Body of pancreas (tissue), 4 donors: ENCODE data around the gene FABP2. TPM values are rescaled to one million over a fixed set of nuclear protein-coding genes. Genes with fewer than 3 reads are reported as not detected.
"Not testable (repeated sequence)": the region's sequence is repeated elsewhere in the genome, so short reads cannot be mapped to it uniquely, and the experiment has no call there.

ENCODE experiments used
- ATAC-seq: fragments of 150-250 bp; one replicate; pipeline ENCODE4 v1.9.1; 2016
- DNase-seq, 4 donors: peaks; one replicate each; pipeline ENCODE4 v3.0.0-alpha.2; 2019
- H3K27ac ChIP-seq, 4 donors: fragments of 200-600 bp; sonication (generic); 1 replicate in 3 of 4; 2 replicates in 1 of 4; pipeline versions ENCODE4 v1.5.1 to v1.6.1; 2016 to 2019; ENCODE audit warnings: mild to moderate bottlenecking in 1 of 4, mixed read lengths in 1 of 4, moderate library complexity in 1 of 4
- H3K27me3 ChIP-seq, 2 donors: fragments of 200-600 bp; sonication (generic); one replicate each; pipeline ENCODE4 v1.6.0; 2016; ENCODE audit warnings: mild to moderate bottlenecking in 1 of 2
- H3K36me3 ChIP-seq, 2 donors: fragments of 200-600 bp; sonication (generic); replicated peaks in 1 of 2; 2 replicates each; pipeline ENCODE4 v1.5.1; 2016; ENCODE audit warnings: low read depth in 2 of 2; ENCODE audit not compliant: insufficient read depth in 1 of 2
- H3K4me1 ChIP-seq: fragments of 200-600 bp; sonication (generic); one replicate; pipeline ENCODE4 v1.6.0; 2016
- H3K4me3 ChIP-seq, 2 donors: fragments of 200-600 bp; sonication (generic); 1 replicate in 1 of 2; 2 replicates in 1 of 2; pipeline ENCODE4 v1.5.1; 2016 to 2019
- H3K9me3 ChIP-seq, 3 donors: fragments of 200-600 bp; sonication (generic); 1 replicate in 2 of 3; 2 replicates in 1 of 3; pipeline ENCODE4 v1.5.1; 2016
- POLR2A ChIP-seq, 3 donors: fragments of 450-650 bp; IDR thresholded peaks; one replicate each; pipeline ENCODE4 v1.6.1; 2016; ENCODE audit warnings: antibody characterized with exemption in 3 of 3, mild to moderate bottlenecking in 2 of 3
- WGBS, 2 donors: methylation state at CpG; one replicate each; pipeline ENCODE4 v1.1.5; 2017; 5-methylcytosine and 5-hydroxymethylcytosine counted together
- intact Hi-C: fragments of 100-400 bp; cut with DNase I; formaldehyde crosslinking; loops from one replicate; pipeline ENCODE4 v1.15.1; 2023
- total RNA-seq, 2 donors: library from RNA; depleted of rRNA; stranded (reverse); fragments of >200 nt; gene quantifications; one replicate each; pipeline ENCODE4 v1.1.0, GENCODE V29; 2016
- TF ChIP-seq, protein P1 (sequence below), 7 experiments: fragments of 450-650 bp in 4 of 7; fragments of 200-600 bp in 3 of 7; sonication (generic) in 3 of 7; IDR thresholded peaks; one replicate each; pipeline ENCODE4 v1.5.1; 2016 to 2019; ENCODE audit warnings: antibody characterized with exemption in 7 of 7

FABP2 gene
- not detected for total RNA-seq

DNA sequence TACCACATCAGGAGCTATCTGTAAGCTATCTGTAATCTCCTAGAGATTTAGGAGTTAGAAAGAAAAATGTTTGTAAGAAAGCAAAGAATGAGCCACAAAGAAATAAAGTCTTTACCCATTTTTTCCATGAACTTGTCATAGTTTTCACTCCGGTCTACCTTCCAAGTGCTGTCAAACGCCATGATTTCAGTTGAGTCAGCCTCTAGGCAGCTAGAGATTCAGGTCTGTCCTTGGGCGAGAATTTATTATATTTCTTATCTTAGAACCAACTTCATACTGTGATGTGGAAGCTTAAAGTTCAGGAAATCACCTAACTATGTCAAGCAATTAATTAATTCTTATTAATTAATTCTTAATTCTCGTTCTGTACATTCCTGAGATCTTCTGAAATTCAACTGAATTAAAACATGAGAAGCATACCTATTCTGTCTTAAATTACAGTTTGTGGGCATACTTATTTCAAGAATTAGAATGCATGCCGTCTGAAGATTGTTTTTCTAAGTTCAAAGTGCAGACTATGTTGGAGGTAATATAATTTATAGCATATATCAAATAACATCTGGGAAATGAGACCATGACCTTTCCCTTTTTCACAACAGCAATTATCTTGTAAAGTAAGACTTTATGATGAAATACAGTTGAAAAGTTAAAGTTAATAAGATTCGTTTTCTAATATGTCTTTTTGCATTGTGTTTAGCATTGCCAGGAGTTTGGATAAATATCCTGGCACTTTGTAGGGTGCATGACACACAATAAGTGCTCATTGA lies at the start of gene FABP2:
FABP2 (minus strand) TSS at position 218 of the 767 bp plus-strand sequence; CDS start at position 182, 36 bp downstream.
- ATAC-seq, result no peak
- Histone ChIP-seq H3K36me3 (no peaks in the 10 kb centered on the region), H3K4me3 (no peak within 1 kb of the TSS), H3K27ac (no peak within 1 kb of the TSS), H3K9me3 (no peaks in the 10 kb centered on the region), H3K27me3 (no peaks in the 10 kb centered on the region), H3K4me1 (no peaks in the 10 kb centered on the region)
- TF ChIP-seq POLR2A (IDR thresholded peaks at IDR 0.05), result no peak
- TF ChIP-seq, protein P1, sequence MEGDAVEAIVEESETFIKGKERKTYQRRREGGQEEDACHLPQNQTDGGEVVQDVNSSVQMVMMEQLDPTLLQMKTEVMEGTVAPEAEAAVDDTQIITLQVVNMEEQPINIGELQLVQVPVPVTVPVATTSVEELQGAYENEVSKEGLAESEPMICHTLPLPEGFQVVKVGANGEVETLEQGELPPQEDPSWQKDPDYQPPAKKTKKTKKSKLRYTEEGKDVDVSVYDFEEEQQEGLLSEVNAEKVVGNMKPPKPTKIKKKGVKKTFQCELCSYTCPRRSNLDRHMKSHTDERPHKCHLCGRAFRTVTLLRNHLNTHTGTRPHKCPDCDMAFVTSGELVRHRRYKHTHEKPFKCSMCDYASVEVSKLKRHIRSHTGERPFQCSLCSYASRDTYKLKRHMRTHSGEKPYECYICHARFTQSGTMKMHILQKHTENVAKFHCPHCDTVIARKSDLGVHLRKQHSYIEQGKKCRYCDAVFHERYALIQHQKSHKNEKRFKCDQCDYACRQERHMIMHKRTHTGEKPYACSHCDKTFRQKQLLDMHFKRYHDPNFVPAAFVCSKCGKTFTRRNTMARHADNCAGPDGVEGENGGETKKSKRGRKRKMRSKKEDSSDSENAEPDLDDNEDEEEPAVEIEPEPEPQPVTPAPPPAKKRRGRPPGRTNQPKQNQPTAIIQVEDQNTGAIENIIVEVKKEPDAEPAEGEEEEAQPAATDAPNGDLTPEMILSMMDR (IDR thresholded peaks at IDR 0.05), result no peak
- intact Hi-C loops, result no loop called here
- WGBS, 2 donors, result 54 to 56% methylated on average over 6 of the region's 6 CpGs
- no peak for DNase-seq

DNA sequence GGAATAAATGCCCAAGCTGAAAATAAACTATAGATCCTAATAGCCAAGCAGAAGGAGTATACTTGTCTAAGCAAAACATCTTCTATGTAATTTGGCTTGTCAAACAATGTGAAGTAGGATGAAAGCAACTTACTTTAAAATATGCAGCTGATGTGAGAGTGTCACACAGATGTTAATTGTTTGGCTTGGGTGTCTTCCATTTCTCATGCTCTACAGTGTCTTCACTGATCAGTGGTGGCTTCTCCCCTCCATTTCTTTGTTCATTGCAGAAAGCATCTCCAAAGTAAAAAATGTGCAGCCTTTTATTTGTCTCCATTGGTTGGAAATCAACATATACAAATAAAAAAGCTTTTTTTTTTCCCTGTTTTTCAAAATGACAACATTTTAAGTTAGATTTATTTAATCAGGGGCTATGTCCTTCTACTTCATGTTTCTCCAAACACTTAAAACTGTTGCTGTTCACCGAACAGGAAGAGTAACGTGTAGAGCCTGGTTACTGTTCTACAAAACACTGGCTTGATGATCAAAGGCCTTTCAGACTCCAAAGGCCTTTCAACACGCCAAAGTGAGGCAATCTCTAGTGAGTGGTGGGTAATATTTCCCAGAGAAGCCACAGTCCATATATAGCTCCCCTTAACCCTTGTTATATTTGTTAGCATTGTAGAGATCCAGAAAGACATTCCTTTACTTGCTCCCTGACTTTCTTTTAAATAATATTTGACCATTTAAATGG lies 49.2 kb upstream of the FABP2 start:
- H3K27me3 ChIP-seq, intact Hi-C loops, ATAC-seq, H3K9me3 ChIP-seq, H3K4me3 ChIP-seq, DNase-seq, H3K36me3 ChIP-seq, H3K27ac ChIP-seq, H3K4me1 ChIP-seq: not testable (repeated sequence)
- 23 to 57% methylated on average over 3 of the region's 3 CpGs for WGBS, 2 donors

DNA sequence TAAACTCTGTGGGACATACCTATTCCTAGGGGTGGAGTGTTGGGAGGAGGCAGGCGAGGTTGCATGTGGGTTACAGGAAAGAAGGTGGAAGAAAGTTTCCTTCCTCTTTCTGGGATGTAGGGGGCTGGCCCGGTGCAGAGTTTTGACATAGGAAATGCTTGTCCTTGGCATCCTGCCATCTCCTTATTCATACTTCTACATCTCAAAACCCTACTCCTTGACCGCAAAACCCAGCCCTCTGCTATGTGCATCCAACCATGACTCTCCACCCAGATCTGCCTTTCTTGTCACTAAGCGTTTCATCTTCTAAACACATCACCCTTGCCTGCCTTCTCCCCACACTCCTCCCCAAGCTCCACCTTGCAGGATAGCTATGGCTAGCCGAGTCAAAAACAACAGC lies 48.5 kb upstream of the FABP2 start:
- H3K27me3 ChIP-seq, H3K27ac ChIP-seq, H3K4me3 ChIP-seq, intact Hi-C loops, H3K9me3 ChIP-seq, H3K4me1 ChIP-seq, H3K36me3 ChIP-seq: not testable (repeated sequence)
- peak in 1 of 4 donors; percentile 31 for DNase-seq
- 52 to 64% methylated on average over 5 of the region's 5 CpGs for WGBS, 2 donors
- ATAC-seq, result peak; percentile 27

DNA sequence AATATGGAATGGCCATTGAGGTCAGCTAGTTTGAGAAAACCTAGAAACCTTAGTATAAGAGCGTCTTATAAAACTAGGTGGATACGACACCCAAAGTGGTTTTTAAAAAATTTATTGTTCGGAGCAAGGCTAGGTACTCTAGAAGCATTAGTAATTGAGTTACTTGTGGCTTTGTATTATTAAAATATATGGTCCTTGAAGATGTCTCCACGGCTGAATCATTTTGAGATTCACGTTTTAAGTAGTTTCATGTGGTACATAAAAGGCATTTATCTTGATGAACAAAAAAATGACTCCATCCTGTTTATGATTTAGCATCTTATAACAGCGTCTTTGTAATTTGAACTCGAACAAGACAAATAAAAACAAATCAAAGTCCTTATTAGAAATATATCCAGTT lies 44.9 kb upstream of the FABP2 start:
- H3K27ac ChIP-seq, H3K4me3 ChIP-seq, intact Hi-C loops, H3K36me3 ChIP-seq, H3K4me1 ChIP-seq, ATAC-seq, H3K9me3 ChIP-seq, DNase-seq, H3K27me3 ChIP-seq: not testable (repeated sequence)
- 42 to 44% methylated on average over 7 of the region's 7 CpGs for WGBS, 2 donors

DNA sequence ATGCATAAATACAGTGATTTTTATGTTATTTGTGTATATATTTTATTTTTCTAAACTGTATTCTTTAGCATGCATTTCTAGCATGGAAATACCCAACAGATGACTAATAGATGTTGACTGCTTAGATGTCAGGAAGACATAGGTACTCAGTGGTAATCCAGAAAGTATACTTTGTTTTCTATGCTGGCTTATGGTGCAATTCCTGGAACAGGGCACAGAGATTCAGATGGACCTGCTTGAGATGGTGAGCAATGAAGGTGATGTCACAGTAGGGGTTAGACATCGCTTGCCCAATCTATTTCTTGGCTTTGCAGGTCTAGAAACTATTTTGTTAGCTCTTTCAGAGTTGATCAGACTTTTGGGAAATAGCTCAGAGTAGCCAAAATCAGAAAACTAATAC lies 42.3 kb upstream of the FABP2 start:
- H3K27me3 ChIP-seq, H3K4me1 ChIP-seq, H3K4me3 ChIP-seq, intact Hi-C loops, H3K27ac ChIP-seq, H3K9me3 ChIP-seq, H3K36me3 ChIP-seq, ATAC-seq, DNase-seq: not testable (repeated sequence)
- WGBS, 2 donors, result 78 to 87% methylated on average over 1 of the region's 1 CpG

DNA sequence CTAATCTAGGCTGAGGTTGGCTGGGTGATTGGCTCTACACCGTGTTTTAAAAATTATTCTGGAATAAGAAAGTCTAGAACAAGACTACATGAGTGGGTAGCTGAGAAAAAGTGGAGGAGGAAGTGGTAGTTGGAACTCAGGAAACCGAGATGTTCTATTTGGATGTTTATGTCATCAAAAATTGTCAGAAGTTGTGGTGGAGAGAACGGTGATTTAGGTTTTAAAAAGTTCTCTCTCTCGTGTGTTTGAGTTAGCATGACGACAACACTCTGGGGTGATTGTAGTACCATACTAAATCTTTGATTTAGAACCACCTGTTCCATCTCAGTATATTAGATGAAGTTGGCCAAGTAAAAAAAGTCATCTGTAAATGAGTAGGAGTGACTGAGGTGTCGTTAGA lies 41.4 kb upstream of the FABP2 start:
- H3K27me3 ChIP-seq, intact Hi-C loops, ATAC-seq, H3K4me1 ChIP-seq, DNase-seq, H3K27ac ChIP-seq, H3K9me3 ChIP-seq, H3K36me3 ChIP-seq, H3K4me3 ChIP-seq: not testable (repeated sequence)
- WGBS, 2 donors, result 47 to 73% methylated on average over 6 of the region's 6 CpGs

DNA sequence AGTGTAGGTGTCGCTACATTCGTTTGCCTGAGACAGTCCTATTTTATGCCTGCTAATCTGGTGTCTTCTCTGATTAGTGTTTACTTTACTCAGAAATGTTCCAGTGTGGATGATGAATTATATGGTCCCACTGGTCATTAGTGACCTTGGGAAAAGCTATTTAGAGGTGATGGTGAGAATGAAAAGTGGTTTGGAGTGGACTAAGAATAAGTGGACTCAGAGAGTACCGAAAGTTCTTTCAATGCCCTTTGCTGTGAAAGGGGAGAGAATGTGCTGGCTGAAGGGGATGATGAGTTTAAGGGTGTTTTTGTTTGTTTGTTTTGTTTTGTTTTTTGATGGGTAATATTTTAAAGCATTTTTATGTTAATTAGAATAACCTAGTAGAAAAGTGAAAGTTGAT lies 40.5 kb upstream of the FABP2 start:
- H3K27ac ChIP-seq, DNase-seq, ATAC-seq, H3K36me3 ChIP-seq, H3K4me1 ChIP-seq, H3K9me3 ChIP-seq, H3K27me3 ChIP-seq, intact Hi-C loops, H3K4me3 ChIP-seq: not testable (repeated sequence)
- 82 to 83% methylated on average over 3 of the region's 3 CpGs for WGBS, 2 donors

DNA sequence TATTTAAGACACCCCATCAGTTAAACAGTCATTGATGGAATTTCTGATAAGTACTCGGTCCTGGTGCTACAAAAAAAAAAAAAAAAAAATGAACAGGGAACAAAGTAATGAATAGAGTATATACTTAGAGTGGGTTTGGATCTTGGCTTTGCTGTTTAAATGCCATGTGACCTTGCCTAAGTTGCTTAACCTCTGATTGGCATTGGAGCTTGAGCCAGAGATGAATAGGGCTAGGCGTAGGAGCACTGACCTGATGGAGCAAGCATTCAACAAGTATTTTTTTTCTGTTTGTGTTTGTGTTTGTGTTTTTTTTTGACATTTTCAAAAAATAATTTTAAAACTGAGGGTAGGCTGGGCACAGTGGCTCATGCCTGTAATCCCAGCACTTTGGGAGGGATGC lies 37.9 kb upstream of the FABP2 start:
- intact Hi-C loops, DNase-seq, H3K27me3 ChIP-seq, H3K36me3 ChIP-seq, H3K4me1 ChIP-seq, H3K9me3 ChIP-seq, H3K4me3 ChIP-seq, H3K27ac ChIP-seq, ATAC-seq: not testable (repeated sequence)
- 54 to 64% methylated on average over 2 of the region's 2 CpGs for WGBS, 2 donors

DNA sequence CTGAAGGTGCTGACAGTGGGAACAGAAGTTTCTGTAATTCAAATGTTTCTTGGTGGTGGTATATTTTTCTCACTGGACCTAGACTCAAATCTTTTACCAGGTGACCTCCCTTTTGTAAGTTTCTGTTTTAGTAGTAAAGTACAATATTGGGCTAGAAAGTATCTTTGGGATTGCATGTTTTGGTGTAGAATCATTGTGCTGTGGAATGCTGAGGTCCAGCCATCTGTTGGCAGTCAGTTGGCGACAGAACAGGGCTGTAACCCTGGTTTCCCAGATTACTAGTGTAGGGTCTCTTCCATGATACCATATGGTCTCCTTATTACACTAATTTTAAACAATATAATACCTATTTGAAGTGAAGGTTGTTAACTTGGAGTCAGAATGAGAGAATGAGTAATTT lies 34.9 kb upstream of the FABP2 start:
- 89 to 100% methylated on average over 1 of the region's 1 CpG for WGBS, 2 donors
- ATAC-seq, result not testable (repeated sequence)

DNA sequence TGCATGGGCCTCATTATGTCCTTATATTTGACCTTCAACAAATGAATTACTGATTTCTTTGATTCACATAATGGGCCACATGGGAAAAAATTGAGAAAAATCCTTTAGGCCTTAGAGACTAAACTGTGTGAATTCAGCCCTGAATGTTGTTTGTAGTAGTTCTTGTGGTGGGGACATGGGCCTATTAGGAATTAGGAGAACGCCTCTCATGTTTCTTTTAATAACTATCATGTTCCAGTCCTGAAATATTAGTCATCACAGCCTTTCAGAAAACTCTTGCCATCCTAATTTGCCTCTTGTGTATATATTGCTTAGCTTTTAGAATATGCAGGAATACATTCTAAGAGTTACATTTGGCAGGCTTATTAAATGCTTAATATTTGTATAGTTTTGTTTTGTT lies 34.1 kb upstream of the FABP2 start:
- not testable (repeated sequence) for H3K36me3 ChIP-seq, H3K4me3 ChIP-seq

More for the DNA sequence above, 34.9 kb upstream of the FABP2 start:
- H3K27me3 ChIP-seq, intact Hi-C loops, H3K4me1 ChIP-seq, H3K36me3 ChIP-seq, H3K4me3 ChIP-seq, DNase-seq, H3K9me3 ChIP-seq, H3K27ac ChIP-seq: not testable (repeated sequence)

DNA sequence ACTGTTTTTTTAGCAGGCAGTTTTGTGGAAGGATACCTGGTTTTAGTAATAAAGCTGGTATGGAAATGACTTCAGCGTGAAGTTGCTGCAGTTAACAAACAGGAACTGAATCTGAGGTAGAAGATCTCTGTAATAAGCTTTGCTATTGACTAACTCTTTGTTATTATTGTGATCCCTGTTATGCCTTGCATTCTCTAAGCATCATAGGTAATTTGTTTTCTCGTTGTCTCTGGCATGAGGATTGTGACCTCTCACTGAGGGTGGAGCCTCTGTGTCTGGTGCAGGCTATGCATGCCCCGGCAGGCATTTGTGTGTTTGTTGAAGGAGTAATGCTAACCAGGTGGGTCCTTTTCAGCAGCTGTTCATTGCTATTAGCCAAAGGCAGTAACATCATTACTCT lies 31.4 kb upstream of the FABP2 start:
- H3K27me3 ChIP-seq, H3K4me1 ChIP-seq, H3K36me3 ChIP-seq, ATAC-seq, DNase-seq, H3K9me3 ChIP-seq, intact Hi-C loops, H3K4me3 ChIP-seq, H3K27ac ChIP-seq: not testable (repeated sequence)
- WGBS, 2 donors, result 42 to 45% methylated on average over 2 to 3 of the region's 3 CpGs

More for the DNA sequence above, 34.1 kb upstream of the FABP2 start:
- H3K9me3 ChIP-seq, H3K27me3 ChIP-seq, intact Hi-C loops, H3K4me1 ChIP-seq, H3K27ac ChIP-seq, DNase-seq, ATAC-seq: not testable (repeated sequence)
- WGBS, 2 donors, result 58 to 87% methylated on average over 1 of the region's 1 CpG
